Measurements from ENCODE around the gene ADAM29.

DNA sequence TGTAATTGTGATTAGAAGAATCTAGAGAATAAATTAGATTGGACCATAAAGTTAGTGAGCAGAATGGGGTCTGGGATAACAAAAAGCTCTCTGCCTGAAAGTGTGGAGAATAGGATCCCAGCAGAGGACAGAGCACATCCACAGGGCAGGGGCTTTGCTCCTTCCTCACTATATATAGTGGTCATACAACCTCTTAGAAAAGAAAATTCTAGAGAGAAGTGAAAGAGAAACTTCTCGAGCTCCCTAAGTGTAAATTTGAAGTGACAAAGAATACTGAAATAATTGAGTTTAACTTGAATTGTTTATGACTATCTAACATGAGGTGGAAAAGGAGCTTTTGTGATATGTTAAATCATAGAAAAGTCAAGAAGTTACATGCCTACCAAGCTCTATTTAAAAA, 14.9 kb downstream of the ADAM29 start:
- TF ChIP-seq EZH2 (IDR thresholded peaks at IDR 0.05) = no peak
- TF ChIP-seq, protein P1, sequence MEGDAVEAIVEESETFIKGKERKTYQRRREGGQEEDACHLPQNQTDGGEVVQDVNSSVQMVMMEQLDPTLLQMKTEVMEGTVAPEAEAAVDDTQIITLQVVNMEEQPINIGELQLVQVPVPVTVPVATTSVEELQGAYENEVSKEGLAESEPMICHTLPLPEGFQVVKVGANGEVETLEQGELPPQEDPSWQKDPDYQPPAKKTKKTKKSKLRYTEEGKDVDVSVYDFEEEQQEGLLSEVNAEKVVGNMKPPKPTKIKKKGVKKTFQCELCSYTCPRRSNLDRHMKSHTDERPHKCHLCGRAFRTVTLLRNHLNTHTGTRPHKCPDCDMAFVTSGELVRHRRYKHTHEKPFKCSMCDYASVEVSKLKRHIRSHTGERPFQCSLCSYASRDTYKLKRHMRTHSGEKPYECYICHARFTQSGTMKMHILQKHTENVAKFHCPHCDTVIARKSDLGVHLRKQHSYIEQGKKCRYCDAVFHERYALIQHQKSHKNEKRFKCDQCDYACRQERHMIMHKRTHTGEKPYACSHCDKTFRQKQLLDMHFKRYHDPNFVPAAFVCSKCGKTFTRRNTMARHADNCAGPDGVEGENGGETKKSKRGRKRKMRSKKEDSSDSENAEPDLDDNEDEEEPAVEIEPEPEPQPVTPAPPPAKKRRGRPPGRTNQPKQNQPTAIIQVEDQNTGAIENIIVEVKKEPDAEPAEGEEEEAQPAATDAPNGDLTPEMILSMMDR (IDR thresholded peaks at IDR 0.05) = no peak

Data from neural progenitor cell (in vitro differentiated cells).